ENCODE data around the gene HLA-DMA. TPM values are rescaled to one million over a fixed set of nuclear protein-coding genes. Genes with fewer than 3 reads are reported as not detected.
A peak's percentile ranks its signal among the peaks of the same experiment; 100 is the strongest.

HLA-DMA gene
- total RNA-seq, 2 experiments from 2014 or later = 16.2 TPM

DNA sequence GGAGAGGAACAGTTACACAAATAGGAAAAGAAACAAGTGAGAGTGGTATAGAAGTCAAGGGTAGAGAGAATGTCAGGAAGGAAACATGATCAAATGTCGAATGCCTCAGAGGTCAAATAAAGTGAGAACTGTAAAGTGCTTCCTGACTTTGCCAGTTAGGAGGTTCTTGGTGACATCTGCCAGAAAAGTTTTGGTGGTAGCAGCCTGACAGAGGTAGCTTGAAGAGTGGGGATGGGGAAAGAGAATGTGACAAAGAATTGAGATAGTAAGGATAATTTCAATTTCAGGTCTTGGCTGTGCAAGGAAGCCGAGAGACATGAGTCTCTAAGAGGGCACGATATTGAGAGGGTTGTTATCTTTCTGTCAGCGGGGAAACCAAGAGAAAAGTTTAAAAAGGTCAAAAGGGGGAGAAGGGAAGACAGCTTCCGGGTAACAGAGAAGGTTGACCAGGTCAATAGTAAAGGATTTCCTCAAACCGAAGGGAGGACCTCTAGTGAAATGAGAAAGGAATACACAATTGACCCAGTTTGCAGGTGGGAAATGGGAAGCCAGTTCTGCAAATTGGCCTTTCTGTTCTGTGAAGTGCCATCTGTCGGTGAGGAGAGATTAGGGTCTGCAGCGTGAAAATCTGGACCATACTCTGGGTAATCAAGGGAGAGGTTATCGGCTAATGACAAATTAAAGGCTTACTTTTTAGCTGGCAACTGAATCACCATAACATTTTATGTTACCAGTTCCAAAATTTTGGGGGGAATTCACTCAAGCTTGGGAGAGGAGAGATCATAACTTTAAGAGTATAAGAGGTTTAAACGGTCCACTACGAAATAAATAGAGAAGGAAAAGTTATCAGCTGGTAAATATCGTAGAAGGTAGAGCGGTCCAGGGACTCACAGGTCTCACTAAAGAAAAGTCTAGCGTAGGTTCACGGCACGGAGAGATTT, 14.5 kb upstream of the HLA-DMA start:
- Mint-ChIP-seq H3K4me3 (peak overlapping the region; percentile 95), H3K4me1 (ENCODE audit: low read depth) (peaks cover 36% of the 10 kb centered on the region), H3K27ac (peak overlapping the region; percentile 99), H3K9me3 (no peaks in the 10 kb centered on the region), H3K36me3 (ENCODE audit: low read depth) (peaks cover 42% of the 10 kb centered on the region), H3K27me3 (no peaks in the 10 kb centered on the region)
- peak; percentile 44 for DNase-seq
- ChIA-PET POLR2A (interaction anchor here (0.8 to 30.4 kb wide), 12 partner anchors 6 to 127 kb away, joined by 3 to 852 read pairs (median 122); partner anchors contain the start of genes BRD2, HLA-DMA, HLA-DMB and PSMB8), CTCF (interaction anchor here (0.6 to 17.0 kb wide), 33 partner anchors 8 to 168 kb away, joined by 3 to 246 read pairs (median 5); partner anchors contain the start of genes HLA-DMA, HLA-DMB and TAP2)
- TF ChIP-seq, protein P1, sequence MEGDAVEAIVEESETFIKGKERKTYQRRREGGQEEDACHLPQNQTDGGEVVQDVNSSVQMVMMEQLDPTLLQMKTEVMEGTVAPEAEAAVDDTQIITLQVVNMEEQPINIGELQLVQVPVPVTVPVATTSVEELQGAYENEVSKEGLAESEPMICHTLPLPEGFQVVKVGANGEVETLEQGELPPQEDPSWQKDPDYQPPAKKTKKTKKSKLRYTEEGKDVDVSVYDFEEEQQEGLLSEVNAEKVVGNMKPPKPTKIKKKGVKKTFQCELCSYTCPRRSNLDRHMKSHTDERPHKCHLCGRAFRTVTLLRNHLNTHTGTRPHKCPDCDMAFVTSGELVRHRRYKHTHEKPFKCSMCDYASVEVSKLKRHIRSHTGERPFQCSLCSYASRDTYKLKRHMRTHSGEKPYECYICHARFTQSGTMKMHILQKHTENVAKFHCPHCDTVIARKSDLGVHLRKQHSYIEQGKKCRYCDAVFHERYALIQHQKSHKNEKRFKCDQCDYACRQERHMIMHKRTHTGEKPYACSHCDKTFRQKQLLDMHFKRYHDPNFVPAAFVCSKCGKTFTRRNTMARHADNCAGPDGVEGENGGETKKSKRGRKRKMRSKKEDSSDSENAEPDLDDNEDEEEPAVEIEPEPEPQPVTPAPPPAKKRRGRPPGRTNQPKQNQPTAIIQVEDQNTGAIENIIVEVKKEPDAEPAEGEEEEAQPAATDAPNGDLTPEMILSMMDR (IDR thresholded peaks at IDR 0.05) = peak; percentile 61
- no peak for ATAC-seq
- intact Hi-C loops (cut with micrococcal nuclease) = loop anchor here (2.0 kb wide), 1 partner anchor 27 kb away; the partner anchor contains the start of gene HLA-DMB

- Mint-ChIP-seq H3K27me3 (no peaks in the 10 kb centered on the region), H3K4me1 (ENCODE audit: low read depth) (peaks cover 47% of the 10 kb centered on the region), H3K4me3 (no peak overlapping the region), H3K27ac (no peak overlapping the region), H3K9me3 (no peaks in the 10 kb centered on the region), H3K36me3 (ENCODE audit: low read depth) (peaks cover 22% of the 10 kb centered on the region)
- DNase-seq = no peak
- ChIA-PET POLR2A (interaction anchor here (21.2 to 30.4 kb wide), 3 partner anchors 3 to 27 kb away, joined by 392 to 852 read pairs (median 852); partner anchors contain the start of genes BRD2, HLA-DMA and HLA-DMB), CTCF (interaction anchor here (1.1 to 17.0 kb wide), 7 partner anchors 11 to 44 kb away, joined by 3 to 246 read pairs (median 34); partner anchors contain the start of gene HLA-DMA)
- TF ChIP-seq, protein P1 (IDR thresholded peaks at IDR 0.05) = no peak
- intact Hi-C loops (cut with micrococcal nuclease) = no loop called here
- no peak for ATAC-seq
Observed at GRCh38 chr6:32964776-32965175, 11.9 kb upstream of the HLA-DMA start.

- CTCF ChIA-PET = interaction anchor here (0.7 to 4.5 kb wide), 9 partner anchors 10 to 96 kb away, joined by 3 to 74 read pairs (median 7); partner anchors contain the start of gene HLA-DMA
- Mint-ChIP-seq H3K27me3 (no peaks in the 10 kb centered on the region), H3K27ac (peak overlapping the region; percentile 4), H3K9me3 (no peaks in the 10 kb centered on the region), H3K36me3 (ENCODE audit: low read depth) (peaks cover 16% of the 10 kb centered on the region), H3K4me1 (ENCODE audit: low read depth) (peaks cover 47% of the 10 kb centered on the region), H3K4me3 (no peak overlapping the region)
- DNase-seq (no peak), ATAC-seq (no peak)
- TF ChIP-seq, protein P1 (IDR thresholded peaks at IDR 0.05) = no peak
- POLR2A ChIA-PET = interaction anchor here (0.7 to 30.4 kb wide), 3 partner anchors 10 to 14 kb away, joined by 3 to 852 read pairs (median 3); partner anchors contain the start of gene BRD2
- intact Hi-C loops (cut with micrococcal nuclease) = no loop called here
Observed at GRCh38 chr6:32963866-32964265, 11.0 kb upstream of the HLA-DMA start.

DNA sequence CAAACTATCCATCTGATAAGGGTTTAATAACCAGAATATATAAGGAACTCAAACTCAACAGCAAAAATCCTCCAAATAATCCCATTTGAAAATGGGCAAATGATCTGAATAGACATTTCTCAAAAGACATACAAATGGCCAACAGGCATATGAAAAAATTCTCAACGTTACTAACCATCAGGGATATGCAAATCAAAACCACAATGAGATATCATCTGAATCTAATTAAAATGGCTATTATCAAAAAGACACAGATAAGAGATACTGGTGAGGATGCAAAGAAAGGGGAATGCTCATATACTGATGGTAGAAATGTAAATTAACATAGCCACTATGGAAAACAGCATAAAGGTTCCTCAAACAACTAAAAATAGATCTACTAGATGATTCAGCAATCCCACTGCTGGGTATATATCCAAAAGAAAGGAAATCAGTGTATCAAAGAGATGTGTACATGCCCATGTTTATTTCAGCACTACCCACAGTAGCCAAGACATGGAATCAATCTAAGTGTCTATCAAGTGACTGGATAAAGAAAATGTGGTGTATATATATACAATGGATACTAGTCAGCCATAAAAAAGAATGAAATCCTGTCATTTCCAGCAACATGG, 9.4 kb upstream of the HLA-DMA start:
- no peak overlapping the region for H3K4me3 Mint-ChIP-seq
- DNase-seq (no peak), ATAC-seq (no peak)
- no peak overlapping the region for H3K27ac Mint-ChIP-seq
- H3K27me3 Mint-ChIP-seq = no peaks in the 10 kb centered on the region
- ChIA-PET POLR2A (interaction anchor here (0.8 to 30.4 kb wide), 2 partner anchors 14 to 15 kb away, joined by 5 to 852 read pairs; partner anchors contain the start of gene BRD2), CTCF (interaction anchor here (0.6 to 4.5 kb wide), 10 partner anchors 9 to 124 kb away, joined by 3 to 74 read pairs (median 4); partner anchors contain the start of genes HLA-DMA and TAP2)
- TF ChIP-seq, protein P1 (IDR thresholded peaks at IDR 0.05) = no peak
- peaks cover 12% of the 10 kb centered on the region for H3K36me3 Mint-ChIP-seq (ENCODE audit: low read depth)
- intact Hi-C loops (cut with micrococcal nuclease) = no loop called here
- H3K9me3 Mint-ChIP-seq = no peaks in the 10 kb centered on the region
- peaks cover 51% of the 10 kb centered on the region for H3K4me1 Mint-ChIP-seq (ENCODE audit: low read depth)

All from activated CD8-positive, alpha-beta T cell treated with anti-CD3 and anti-CD28 coated beads for 36 hours (primary cell).